Fibroblast of lung (primary cell): Measurements from ENCODE around the gene APBA2.

Experiments
- EZH2 ChIP-seq: IDR thresholded peaks from 2 replicates; pipeline ENCODE4 v1.5.1; 2012; ENCODE audit warnings: low read length, control low read depth, mild to moderate bottlenecking; ENCODE audit errors: missing control alignments
- TF ChIP-seq, protein P1 (sequence below), 2 donors: IDR thresholded peaks in 1 of 2; conservative IDR thresholded peaks in 1 of 2; 1 replicate in 1 of 2; 2 replicates in 1 of 2; pipeline ENCODE4 v1.5.1; 2011 to 2012; ENCODE audit warnings: low read length in 2 of 2, control low read depth in 1 of 2, inconsistent platforms in 1 of 2, low read depth in 1 of 2, mild to moderate bottlenecking in 1 of 2

DNA sequence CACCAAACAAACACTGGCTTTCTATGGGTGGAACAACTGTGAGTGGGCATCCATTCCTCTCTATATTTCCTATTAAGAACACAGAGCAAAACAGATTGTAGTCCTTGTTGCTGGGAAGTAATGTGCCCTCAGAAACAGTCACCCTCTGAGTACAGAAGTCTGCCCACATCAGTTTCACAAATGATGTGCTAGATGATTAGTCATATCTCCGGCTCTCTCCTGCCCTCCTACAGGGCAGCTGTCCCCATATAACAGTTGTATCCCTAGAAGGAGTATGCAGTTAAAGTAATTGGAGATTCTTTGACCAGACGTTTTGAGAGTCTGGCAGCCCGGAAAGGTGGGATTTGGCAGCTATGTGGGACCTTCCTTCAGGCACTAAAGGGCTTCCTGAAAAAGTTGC, 159.9 kb downstream of the APBA2 start:
- TF ChIP-seq, protein P1, sequence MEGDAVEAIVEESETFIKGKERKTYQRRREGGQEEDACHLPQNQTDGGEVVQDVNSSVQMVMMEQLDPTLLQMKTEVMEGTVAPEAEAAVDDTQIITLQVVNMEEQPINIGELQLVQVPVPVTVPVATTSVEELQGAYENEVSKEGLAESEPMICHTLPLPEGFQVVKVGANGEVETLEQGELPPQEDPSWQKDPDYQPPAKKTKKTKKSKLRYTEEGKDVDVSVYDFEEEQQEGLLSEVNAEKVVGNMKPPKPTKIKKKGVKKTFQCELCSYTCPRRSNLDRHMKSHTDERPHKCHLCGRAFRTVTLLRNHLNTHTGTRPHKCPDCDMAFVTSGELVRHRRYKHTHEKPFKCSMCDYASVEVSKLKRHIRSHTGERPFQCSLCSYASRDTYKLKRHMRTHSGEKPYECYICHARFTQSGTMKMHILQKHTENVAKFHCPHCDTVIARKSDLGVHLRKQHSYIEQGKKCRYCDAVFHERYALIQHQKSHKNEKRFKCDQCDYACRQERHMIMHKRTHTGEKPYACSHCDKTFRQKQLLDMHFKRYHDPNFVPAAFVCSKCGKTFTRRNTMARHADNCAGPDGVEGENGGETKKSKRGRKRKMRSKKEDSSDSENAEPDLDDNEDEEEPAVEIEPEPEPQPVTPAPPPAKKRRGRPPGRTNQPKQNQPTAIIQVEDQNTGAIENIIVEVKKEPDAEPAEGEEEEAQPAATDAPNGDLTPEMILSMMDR (conservative IDR thresholded peaks at IDR 0.05 in 1 of 2, IDR thresholded peaks at IDR 0.05 in 1 of 2; ENCODE audit: low read depth in 1 of 2, low read length in 2 of 2): no peak
- TF ChIP-seq EZH2: no peak
